Right atrium auricular region (tissue), 2 donors: ENCODE data around the gene TAS2R43. TPM values are rescaled to one million over a fixed set of nuclear protein-coding genes. Genes with fewer than 3 reads are reported as not detected.
"Not testable (repeated sequence)": the region's sequence is repeated elsewhere in the genome, so short reads cannot be mapped to it uniquely, and the experiment has no call there.

Experiments
- DNase-seq: peaks from one replicate; pipeline ENCODE4 v3.0.0-alpha.2; 2019; ENCODE audit warnings: low spot score
- H3K27ac ChIP-seq, 2 donors: fragments of 200-600 bp; sonication (generic); 1 replicate in 1 of 2; 2 replicates in 1 of 2; pipeline ENCODE4 v1.5.1; 2016 to 2019
- H3K27me3 ChIP-seq, 2 donors: fragments of 200-600 bp; sonication (generic); one replicate each; pipeline versions ENCODE4 v1.5.1 to v1.6.0; 2017 to 2019
- H3K36me3 ChIP-seq: fragments of 200-600 bp; sonication (generic); one replicate; pipeline ENCODE4 v1.5.1; 2016
- H3K4me1 ChIP-seq, 2 donors: fragments of 200-600 bp; sonication (generic); one replicate each; pipeline versions ENCODE4 v1.5.1 to v1.6.0; 2017 to 2019
- H3K4me3 ChIP-seq, 2 donors: fragments of 200-600 bp; sonication (generic); 1 replicate in 1 of 2; 2 replicates in 1 of 2; pipeline ENCODE4 v1.5.1; 2017 to 2019; ENCODE audit warnings: mild to moderate bottlenecking in 1 of 2, moderate library complexity in 1 of 2
- H3K9me3 ChIP-seq, 2 donors: fragments of 200-600 bp; sonication (generic); one replicate each; pipeline ENCODE4 v1.5.1; 2019
- total RNA-seq, 2 donors: library from RNA; depleted of rRNA; stranded (reverse); fragments of >200 nt; gene quantifications; one replicate each; pipeline ENCODE4 v1.1.0, GENCODE V29; 2016
- TF ChIP-seq, protein P1 (sequence below), 2 donors: fragments of 200-600 bp; sonication (generic); IDR thresholded peaks; one replicate each; pipeline ENCODE4 v1.5.1; 2019; ENCODE audit warnings: antibody characterized with exemption in 2 of 2

Gene TAS2R43
- total RNA-seq, 2 donors from 2014 or later: 0.35 to 2.0 TPM

DNA sequence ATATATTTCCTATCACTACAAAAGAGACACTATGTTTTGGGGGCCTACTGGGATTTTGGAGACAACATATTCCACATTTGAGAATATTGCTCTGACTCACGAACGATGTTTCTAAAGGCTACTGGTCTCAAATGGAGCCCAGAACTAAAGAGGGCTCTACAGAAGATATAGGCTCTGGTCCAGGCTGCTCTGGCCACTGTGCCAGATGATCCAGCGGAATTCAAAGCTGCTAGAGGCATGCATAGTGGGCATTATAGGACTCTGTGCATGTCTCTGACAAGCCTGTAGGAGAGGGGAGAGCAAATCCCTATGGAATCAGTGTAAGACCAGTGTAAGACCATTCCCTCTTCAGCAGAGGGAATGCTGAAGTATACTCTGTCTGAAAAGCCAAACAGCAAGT, 38.3 kb upstream of the TAS2R43 start:
- Histone ChIP-seq H3K36me3 (no peaks in the 10 kb centered on the region), H3K27me3 (no peaks in the 10 kb centered on the region), H3K4me1 (peaks cover 0 to 20% of the 10 kb centered on the region in 2 donors), H3K27ac (peak overlapping the region in 1 of 2 donors; percentile 6), H3K9me3 (no peaks in the 10 kb centered on the region), H3K4me3 (no peak overlapping the region)
- DNase-seq: no peak
- TF ChIP-seq, protein P1, sequence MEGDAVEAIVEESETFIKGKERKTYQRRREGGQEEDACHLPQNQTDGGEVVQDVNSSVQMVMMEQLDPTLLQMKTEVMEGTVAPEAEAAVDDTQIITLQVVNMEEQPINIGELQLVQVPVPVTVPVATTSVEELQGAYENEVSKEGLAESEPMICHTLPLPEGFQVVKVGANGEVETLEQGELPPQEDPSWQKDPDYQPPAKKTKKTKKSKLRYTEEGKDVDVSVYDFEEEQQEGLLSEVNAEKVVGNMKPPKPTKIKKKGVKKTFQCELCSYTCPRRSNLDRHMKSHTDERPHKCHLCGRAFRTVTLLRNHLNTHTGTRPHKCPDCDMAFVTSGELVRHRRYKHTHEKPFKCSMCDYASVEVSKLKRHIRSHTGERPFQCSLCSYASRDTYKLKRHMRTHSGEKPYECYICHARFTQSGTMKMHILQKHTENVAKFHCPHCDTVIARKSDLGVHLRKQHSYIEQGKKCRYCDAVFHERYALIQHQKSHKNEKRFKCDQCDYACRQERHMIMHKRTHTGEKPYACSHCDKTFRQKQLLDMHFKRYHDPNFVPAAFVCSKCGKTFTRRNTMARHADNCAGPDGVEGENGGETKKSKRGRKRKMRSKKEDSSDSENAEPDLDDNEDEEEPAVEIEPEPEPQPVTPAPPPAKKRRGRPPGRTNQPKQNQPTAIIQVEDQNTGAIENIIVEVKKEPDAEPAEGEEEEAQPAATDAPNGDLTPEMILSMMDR (IDR thresholded peaks at IDR 0.05): no peak

DNA sequence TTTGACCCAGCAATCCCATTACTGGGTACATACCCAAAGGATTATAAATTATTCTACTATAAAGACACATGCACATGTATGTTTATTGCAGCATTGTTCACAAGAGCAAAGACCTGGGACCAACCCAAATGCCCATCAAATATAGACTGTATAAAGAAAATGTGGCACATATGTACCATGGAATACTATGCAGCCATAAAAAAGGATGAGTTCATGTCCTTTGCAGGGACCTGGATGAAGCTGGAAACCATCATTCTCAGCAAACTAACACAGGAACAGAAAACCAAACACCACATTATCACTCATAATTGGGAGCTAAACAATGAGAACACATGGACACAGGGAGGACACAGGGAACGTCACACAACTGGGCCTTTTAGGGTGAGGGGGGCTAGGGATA, 22.0 kb upstream of the TAS2R43 start:
- H3K27ac ChIP-seq, H3K27me3 ChIP-seq, H3K36me3 ChIP-seq, H3K4me1 ChIP-seq, H3K4me3 ChIP-seq, DNase-seq: not testable (repeated sequence)
- peaks cover 0 to 17% of the 10 kb centered on the region in 2 donors for H3K9me3 ChIP-seq

DNA sequence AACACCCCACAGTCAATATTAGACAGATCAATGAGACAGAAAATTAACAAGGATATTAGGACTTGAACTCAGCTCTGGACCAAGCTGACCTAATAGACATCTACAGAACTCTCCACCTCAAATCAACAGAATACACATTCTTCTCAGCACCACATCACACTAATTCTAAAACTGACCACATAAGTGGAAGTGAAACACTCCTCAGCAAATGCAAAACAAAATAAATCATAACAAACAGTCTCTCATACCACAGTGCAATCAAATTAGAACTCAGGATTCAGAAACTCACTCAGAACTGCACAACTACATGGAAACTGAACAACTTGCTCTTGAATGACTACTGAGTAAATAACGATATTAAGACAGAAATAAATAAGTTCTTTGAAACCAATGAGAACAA, 19.1 kb upstream of the TAS2R43 start:
- not testable (repeated sequence) for H3K9me3 ChIP-seq, H3K4me3 ChIP-seq, H3K4me1 ChIP-seq, H3K27ac ChIP-seq, H3K36me3 ChIP-seq, DNase-seq, H3K27me3 ChIP-seq

DNA sequence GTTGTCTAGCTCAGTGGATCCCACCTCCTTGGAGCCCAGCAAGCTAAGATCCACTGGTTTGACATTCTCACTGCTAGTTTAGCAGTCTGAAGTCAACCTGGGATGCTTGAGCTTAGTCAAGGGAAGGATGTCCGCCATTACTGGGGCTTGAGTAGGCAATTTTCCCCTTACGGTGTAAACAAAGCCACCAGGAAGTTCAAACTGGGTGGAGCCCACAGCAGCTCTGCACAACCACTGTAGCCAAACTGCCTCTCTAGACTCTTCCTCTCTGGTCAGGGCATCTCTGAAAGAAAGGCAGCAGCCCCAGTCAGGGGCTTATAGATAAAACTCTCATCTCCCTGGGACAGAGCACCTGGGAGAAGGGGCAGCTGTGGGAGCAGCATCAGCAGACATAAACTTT, 16.7 kb upstream of the TAS2R43 start:
- TF ChIP-seq, protein P1 (IDR thresholded peaks at IDR 0.05): no peak
- no peaks in the 10 kb centered on the region for H3K36me3 ChIP-seq
- no peaks in the 10 kb centered on the region for H3K4me1 ChIP-seq
- H3K27me3 ChIP-seq: no peaks in the 10 kb centered on the region
- no peak for DNase-seq
- no peak overlapping the region for H3K27ac ChIP-seq
- H3K9me3 ChIP-seq: peaks cover 0 to 8% of the 10 kb centered on the region in 2 donors
- no peak overlapping the region for H3K4me3 ChIP-seq

DNA sequence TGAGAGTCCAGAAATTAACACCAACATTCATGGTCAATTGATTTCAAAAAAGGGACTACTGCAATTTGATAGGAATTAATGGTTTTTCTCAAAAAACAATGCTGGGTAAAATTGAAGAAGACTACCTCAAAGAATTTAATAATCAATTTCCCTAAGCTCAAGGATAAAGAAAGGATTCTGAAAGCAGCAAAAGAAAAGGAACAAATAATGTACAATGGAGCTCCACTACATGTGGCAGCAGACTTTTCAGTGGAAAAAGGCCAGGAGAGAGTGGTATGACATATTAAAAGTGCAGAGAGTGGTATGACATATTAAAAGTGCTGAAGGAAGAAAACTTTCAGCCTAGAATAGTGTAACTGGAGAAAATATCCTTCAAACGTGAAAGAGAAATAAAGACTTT, 15.6 kb upstream of the TAS2R43 start:
- H3K27me3 ChIP-seq: no peaks in the 10 kb centered on the region
- TF ChIP-seq, protein P1 (IDR thresholded peaks at IDR 0.05): no peak
- no peak overlapping the region for H3K27ac ChIP-seq
- DNase-seq: no peak
- peaks cover 0 to 8% of the 10 kb centered on the region in 2 donors for H3K9me3 ChIP-seq
- H3K36me3 ChIP-seq: no peaks in the 10 kb centered on the region
- H3K4me1 ChIP-seq: no peaks in the 10 kb centered on the region
- H3K4me3 ChIP-seq: no peak overlapping the region

DNA sequence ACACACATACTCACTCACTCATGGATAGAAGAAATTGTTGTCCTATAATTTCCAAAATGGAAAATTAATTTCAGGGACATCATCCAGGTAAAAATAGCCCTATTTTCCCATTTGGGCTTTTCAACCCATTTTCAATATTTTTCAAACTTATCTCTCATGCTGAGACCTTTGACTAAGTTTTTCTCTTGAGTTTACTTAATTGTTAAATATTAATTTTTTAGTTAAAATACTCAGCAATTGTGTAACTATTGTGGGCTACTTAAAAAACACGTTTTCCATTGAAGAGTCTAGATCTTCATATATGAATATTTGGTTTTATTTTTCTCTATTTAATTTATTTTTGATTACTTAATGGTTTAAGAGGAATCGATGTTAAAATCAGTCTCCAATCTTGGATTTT, 14.2 kb upstream of the TAS2R43 start:
- H3K9me3 ChIP-seq: peaks cover 0 to 1% of the 10 kb centered on the region in 2 donors
- no peaks in the 10 kb centered on the region for H3K27me3 ChIP-seq
- DNase-seq: no peak
- TF ChIP-seq, protein P1 (IDR thresholded peaks at IDR 0.05): no peak
- H3K27ac ChIP-seq: no peak overlapping the region
- H3K4me3 ChIP-seq: no peak overlapping the region
- no peaks in the 10 kb centered on the region for H3K4me1 ChIP-seq
- H3K36me3 ChIP-seq: peaks cover 1% of the 10 kb centered on the region

DNA sequence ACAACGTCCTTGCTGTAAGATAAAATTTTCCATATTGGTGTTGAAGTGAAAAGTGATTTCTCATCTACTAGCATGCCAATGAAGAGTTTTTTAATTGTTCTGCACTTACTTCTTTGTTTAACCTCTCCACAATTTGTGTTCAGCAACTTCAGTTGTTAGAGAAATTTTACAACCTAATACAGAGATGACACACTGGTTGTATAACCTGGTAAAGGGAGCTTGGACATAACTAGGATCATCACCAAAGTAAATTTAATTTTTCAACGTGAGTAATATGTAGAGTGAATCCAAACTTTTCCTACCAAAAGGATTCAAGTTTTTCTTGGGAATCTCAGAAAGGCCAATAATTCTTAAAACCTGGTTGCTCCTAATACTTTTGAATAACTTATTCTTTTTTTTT, 13.4 kb upstream of the TAS2R43 start:
- no peaks in the 10 kb centered on the region for H3K9me3 ChIP-seq
- DNase-seq: no peak
- H3K36me3 ChIP-seq: peaks cover 5% of the 10 kb centered on the region
- H3K4me3 ChIP-seq: no peak overlapping the region
- TF ChIP-seq, protein P1 (IDR thresholded peaks at IDR 0.05): no peak
- H3K27ac ChIP-seq: no peak overlapping the region
- H3K4me1 ChIP-seq: no peaks in the 10 kb centered on the region
- no peaks in the 10 kb centered on the region for H3K27me3 ChIP-seq

DNA sequence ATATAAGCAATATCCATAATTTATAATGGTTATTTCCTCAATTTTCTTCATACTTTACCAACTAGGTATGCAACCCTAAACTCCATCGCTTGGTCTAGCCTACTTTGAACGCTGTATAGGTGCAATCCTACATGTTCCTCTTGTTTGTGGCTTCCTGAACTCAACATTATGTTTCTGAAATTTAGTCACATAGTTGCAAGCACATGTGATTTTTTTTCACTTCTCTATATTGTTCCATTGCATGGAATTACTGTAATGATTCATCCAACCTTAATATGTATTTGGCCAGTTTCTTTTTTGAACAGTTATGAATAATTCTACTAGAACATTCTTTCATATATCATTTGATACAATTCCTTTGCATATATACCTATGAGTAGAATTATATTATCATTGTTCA, 2.8 kb upstream of the TAS2R43 start:
- H3K27ac ChIP-seq, H3K4me1 ChIP-seq, H3K9me3 ChIP-seq, H3K4me3 ChIP-seq, H3K36me3 ChIP-seq, DNase-seq, H3K27me3 ChIP-seq: not testable (repeated sequence)
